Vagina (tissue), 2 donors: ENCODE measurements around the gene DCANP1. TPM values are rescaled to one million over a fixed set of nuclear protein-coding genes. Genes with fewer than 3 reads are reported as not detected.

Experiments used
- DNase-seq, 2 donors: peaks; one replicate each; pipeline ENCODE4 v3.0.0-alpha.2; 2017; ENCODE audit errors: extremely low spot score in 2 of 2
- H3K27ac ChIP-seq: fragments of 200-600 bp; sonication (generic); one replicate; pipeline ENCODE4 v1.5.1; 2019
- H3K27me3 ChIP-seq: fragments of 200-600 bp; sonication (generic); one replicate; pipeline ENCODE4 v1.5.1; 2019
- H3K36me3 ChIP-seq, 2 donors: fragments of 200-600 bp; sonication (generic); one replicate each; pipeline ENCODE4 v1.5.1; 2017 to 2019
- H3K4me1 ChIP-seq: fragments of 200-600 bp; sonication (generic); one replicate; pipeline ENCODE4 v1.5.1; 2019
- H3K4me3 ChIP-seq, 2 donors: fragments of 200-600 bp; sonication (generic); 1 replicate in 1 of 2; 2 replicates in 1 of 2; pipeline ENCODE4 v1.5.1; 2016 to 2019
- H3K9me3 ChIP-seq: fragments of 200-600 bp; sonication (generic); one replicate; pipeline ENCODE4 v1.5.1; 2019
- POLR2A ChIP-seq, 2 donors: fragments of 450-650 bp; IDR thresholded peaks; one replicate each; pipeline ENCODE4 v1.6.1; 2017; ENCODE audit warnings: antibody characterized with exemption in 2 of 2, mild to moderate bottlenecking in 2 of 2, moderate library complexity in 2 of 2
- POLR2AphosphoS5 ChIP-seq, 2 donors: sonication (generic); formaldehyde crosslinking; IDR thresholded peaks; one replicate each; pipeline ENCODE4 v1.9.0; 2017; ENCODE audit warnings: antibody characterized with exemption in 2 of 2, mild to moderate bottlenecking in 2 of 2, low read depth in 1 of 2; ENCODE audit not compliant: insufficient read depth in 1 of 2
- intact Hi-C: fragments of 100-400 bp; cut with DNase I; formaldehyde crosslinking; loops from one replicate; pipeline ENCODE4 v1.15.1; 2023
- total RNA-seq: library from RNA; depleted of rRNA; stranded (reverse); fragments of >200 nt; gene quantifications from one replicate; pipeline ENCODE4 v1.2.3, GENCODE V29; 2016
- TF ChIP-seq, protein P1 (sequence below), 3 experiments: fragments of 450-650 bp in 2 of 3; fragments of 200-600 bp in 1 of 3; sonication (generic) in 1 of 3; IDR thresholded peaks; one replicate each; pipeline ENCODE4 v1.5.1; 2017 to 2019; ENCODE audit warnings: antibody characterized with exemption in 3 of 3, mild to moderate bottlenecking in 2 of 3, moderate library complexity in 2 of 3

The DCANP1 gene
- total RNA-seq, 1 donor from 2014 or later: not detected

DNA sequence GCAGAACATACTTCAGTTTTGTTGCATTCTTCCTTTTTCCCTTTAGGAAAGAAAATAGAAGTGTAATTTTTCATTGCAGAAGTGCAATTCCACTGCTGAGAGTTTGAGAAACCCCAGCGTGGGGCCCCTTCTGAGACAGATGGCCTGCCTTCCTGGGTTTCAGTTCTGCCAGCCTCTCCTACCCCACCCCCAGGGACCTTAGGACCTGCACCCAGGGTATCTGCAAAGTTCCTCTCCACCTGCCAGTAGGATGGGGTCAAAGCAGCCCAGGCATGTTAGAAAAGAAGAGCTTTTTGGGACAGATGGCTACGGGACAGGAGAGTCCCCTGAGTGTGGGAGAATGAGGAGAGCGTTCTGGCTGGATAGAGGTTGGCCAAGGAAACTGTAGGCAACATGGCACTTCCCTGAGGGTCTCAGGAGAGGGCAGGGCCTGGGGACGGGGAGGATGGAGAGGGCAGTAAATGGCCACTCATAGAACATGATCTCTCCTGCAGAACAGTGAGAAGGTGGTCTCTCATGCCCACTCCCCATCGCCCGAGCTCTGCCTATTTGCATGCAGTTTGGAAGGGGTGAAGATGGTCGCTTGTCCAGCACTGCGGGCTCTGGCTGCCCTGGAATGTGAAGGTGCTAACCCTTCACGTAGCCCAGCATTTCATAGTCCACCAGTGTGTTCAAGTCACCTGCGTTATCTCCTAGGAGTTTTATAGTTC, 5.3 kb upstream of the DCANP1 start, which contains the start of gene TIFAB:
Gene TIFAB, minus strand, starts transcription at position 31 of the 710 bp plus-strand sequence. CDS start 2,412 bp downstream, outside the sequence.
- H3K27me3 ChIP-seq: no peaks in the 10 kb centered on the region
- TF ChIP-seq POLR2A (IDR thresholded peaks at IDR 0.05): no peak
- TF ChIP-seq POLR2AphosphoS5 (IDR thresholded peaks at IDR 0.05; ENCODE audit: insufficient read depth in 1 of 2, low read depth in 1 of 2): no peak
- TF ChIP-seq, protein P1, sequence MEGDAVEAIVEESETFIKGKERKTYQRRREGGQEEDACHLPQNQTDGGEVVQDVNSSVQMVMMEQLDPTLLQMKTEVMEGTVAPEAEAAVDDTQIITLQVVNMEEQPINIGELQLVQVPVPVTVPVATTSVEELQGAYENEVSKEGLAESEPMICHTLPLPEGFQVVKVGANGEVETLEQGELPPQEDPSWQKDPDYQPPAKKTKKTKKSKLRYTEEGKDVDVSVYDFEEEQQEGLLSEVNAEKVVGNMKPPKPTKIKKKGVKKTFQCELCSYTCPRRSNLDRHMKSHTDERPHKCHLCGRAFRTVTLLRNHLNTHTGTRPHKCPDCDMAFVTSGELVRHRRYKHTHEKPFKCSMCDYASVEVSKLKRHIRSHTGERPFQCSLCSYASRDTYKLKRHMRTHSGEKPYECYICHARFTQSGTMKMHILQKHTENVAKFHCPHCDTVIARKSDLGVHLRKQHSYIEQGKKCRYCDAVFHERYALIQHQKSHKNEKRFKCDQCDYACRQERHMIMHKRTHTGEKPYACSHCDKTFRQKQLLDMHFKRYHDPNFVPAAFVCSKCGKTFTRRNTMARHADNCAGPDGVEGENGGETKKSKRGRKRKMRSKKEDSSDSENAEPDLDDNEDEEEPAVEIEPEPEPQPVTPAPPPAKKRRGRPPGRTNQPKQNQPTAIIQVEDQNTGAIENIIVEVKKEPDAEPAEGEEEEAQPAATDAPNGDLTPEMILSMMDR (IDR thresholded peaks at IDR 0.05): no peak
- intact Hi-C loops: no loop called here
- no peaks in the 10 kb centered on the region for H3K36me3 ChIP-seq
- H3K4me3 ChIP-seq: no peak within 1 kb of the TSS
- H3K27ac ChIP-seq: no peak within 1 kb of the TSS
- peaks cover 6% of the 10 kb centered on the region for H3K4me1 ChIP-seq
- no peak for DNase-seq
- no peaks in the 10 kb centered on the region for H3K9me3 ChIP-seq

DNA sequence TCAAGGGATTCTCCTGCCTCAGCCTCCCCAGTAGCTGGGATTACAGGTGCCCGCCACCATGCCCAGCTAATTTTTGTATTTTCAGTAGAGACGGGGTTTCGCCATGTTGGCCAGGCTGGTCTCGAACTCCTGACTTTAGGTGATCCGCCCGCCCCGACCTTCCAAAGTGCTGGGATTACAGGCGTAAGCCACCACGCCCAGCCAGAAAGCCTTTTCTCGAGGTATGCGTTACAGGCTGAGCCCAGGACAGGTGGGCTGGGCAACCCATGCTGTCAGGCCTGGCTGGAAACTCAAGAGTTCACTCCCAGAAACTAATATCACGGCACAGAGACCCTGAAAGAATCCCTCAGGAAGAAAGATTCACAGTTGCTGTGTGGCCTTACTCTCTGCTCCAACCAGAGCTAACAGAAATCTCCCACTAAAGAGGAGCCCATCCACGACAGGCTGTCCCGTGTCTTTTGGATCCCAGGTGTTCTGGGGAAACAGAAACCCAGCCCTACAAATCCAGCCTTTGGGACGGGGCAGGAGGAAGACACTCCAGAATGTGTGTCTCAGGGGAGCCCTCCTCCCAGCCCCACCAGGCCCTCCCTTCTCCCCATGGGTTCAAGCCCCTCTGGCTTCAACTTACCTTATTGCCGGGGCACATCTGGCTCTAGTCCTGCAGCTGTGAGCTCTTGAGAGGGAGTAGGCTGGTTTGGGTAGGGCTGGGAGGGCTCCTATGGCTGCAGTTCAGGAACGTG, 4.6 kb upstream of the DCANP1 start:
- no peaks in the 10 kb centered on the region for H3K27me3 ChIP-seq
- no peak overlapping the region for H3K27ac ChIP-seq
- H3K4me3 ChIP-seq: no peak overlapping the region
- no peaks in the 10 kb centered on the region for H3K36me3 ChIP-seq
- peaks cover 6% of the 10 kb centered on the region for H3K4me1 ChIP-seq
- no peak for DNase-seq
- intact Hi-C loops: no loop called here
- no peaks in the 10 kb centered on the region for H3K9me3 ChIP-seq
- TF ChIP-seq POLR2A (IDR thresholded peaks at IDR 0.05): no peak
- TF ChIP-seq, protein P1 (IDR thresholded peaks at IDR 0.05): no peak
- no peak for TF ChIP-seq POLR2AphosphoS5 (IDR thresholded peaks at IDR 0.05; ENCODE audit: insufficient read depth in 1 of 2, low read depth in 1 of 2)

DNA sequence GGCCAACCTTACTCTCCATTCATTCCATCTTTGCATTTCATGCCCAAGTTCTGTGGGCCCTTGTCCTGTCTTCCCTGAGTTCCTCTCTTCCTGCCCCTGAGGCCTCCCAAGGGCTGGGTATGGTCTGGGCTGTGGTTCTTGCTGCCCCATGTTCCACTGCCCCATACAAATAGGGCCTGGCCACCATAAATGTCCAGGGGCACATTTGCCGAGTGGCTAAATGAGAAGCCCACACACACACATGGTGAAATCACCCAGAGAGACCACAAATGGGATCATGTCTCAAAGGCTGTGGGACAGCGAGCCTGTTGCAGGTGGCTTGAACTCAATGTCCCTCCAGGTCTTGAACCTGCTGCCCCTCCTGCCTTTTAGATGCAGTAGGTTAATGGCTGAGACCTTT, 3.8 kb upstream of the DCANP1 start:
- H3K36me3 ChIP-seq: no peaks in the 10 kb centered on the region
- no peaks in the 10 kb centered on the region for H3K9me3 ChIP-seq
- peaks cover under 1% of the 10 kb centered on the region for H3K4me1 ChIP-seq
- H3K4me3 ChIP-seq: no peak overlapping the region
- H3K27me3 ChIP-seq: no peaks in the 10 kb centered on the region
- intact Hi-C loops: no loop called here
- no peak for DNase-seq
- no peak for TF ChIP-seq POLR2A (IDR thresholded peaks at IDR 0.05)
- no peak overlapping the region for H3K27ac ChIP-seq

DNA sequence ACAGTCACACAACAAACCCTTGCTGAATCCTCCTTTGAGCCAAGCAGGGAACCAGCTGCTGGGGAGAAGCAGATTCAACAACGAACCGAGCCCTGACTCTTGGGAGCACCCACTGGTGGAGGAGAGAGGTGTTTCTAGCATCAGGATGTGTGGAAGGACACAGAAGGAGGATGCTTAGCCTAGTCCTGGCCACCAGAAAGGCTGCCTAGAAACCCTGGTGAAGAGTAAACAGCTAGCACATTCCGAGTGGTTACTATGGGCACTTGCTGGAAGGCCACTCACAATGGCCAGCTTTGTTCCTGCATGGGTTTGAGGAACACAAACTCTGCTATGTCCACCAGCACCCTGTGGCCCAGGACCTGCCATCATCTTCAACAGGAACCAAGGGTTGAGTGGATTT, 3.2 kb upstream of the DCANP1 start:
- intact Hi-C loops: no loop called here
- H3K36me3 ChIP-seq: no peaks in the 10 kb centered on the region
- no peaks in the 10 kb centered on the region for H3K4me1 ChIP-seq
- no peaks in the 10 kb centered on the region for H3K9me3 ChIP-seq
- H3K4me3 ChIP-seq: no peak overlapping the region
- H3K27ac ChIP-seq: no peak overlapping the region
- no peaks in the 10 kb centered on the region for H3K27me3 ChIP-seq
- TF ChIP-seq, protein P1 (IDR thresholded peaks at IDR 0.05): no peak
- no peak for TF ChIP-seq POLR2A (IDR thresholded peaks at IDR 0.05)
- no peak for TF ChIP-seq POLR2AphosphoS5 (IDR thresholded peaks at IDR 0.05; ENCODE audit: insufficient read depth in 1 of 2, low read depth in 1 of 2)
- DNase-seq: no peak

DNA sequence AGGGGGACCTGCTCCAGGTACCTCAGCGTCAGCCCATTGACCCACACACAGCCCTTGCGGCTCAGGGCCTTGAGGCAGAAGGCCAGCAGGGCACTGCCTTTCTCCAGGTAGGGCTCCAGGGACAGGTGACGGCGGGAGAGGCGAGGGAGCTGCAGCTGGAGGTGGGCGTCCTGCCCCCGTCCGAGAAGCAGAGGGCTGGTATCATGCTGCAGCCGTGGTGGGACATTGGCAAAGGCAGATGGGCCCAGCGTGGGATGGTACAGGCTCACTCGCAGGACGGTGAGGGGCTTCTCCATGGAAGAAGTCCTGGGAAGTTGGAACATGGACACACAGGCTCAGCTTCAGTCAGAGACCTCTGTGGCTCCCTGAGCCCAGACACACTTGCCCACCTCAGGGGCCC, 2.5 kb upstream of the DCANP1 start:
- H3K9me3 ChIP-seq: no peaks in the 10 kb centered on the region
- no peak overlapping the region for H3K27ac ChIP-seq
- intact Hi-C loops: no loop called here
- no peak overlapping the region for H3K4me3 ChIP-seq
- H3K4me1 ChIP-seq: no peaks in the 10 kb centered on the region
- DNase-seq: no peak
- H3K27me3 ChIP-seq: no peaks in the 10 kb centered on the region
- no peaks in the 10 kb centered on the region for H3K36me3 ChIP-seq
- TF ChIP-seq POLR2AphosphoS5 (IDR thresholded peaks at IDR 0.05; ENCODE audit: insufficient read depth in 1 of 2, low read depth in 1 of 2) (no peak), POLR2A (IDR thresholded peaks at IDR 0.05) (no peak)
